ENCODE measurements around the gene TUNAR.

- no peak for TF ChIP-seq ETS1 (IDR thresholded peaks at IDR 0.05)
- no peak for TF ChIP-seq CTCF (conservative IDR thresholded peaks at IDR 0.05; ENCODE audit: low read depth in 2 of 2)
- TF ChIP-seq EZH2 (IDR thresholded peaks at IDR 0.05; ENCODE audit: low read depth, unreplicated experiment): no peak
- TF ChIP-seq JUNB (IDR thresholded peaks at IDR 0.05; ENCODE audit: unreplicated experiment): no peak
- TF ChIP-seq, protein P1, sequence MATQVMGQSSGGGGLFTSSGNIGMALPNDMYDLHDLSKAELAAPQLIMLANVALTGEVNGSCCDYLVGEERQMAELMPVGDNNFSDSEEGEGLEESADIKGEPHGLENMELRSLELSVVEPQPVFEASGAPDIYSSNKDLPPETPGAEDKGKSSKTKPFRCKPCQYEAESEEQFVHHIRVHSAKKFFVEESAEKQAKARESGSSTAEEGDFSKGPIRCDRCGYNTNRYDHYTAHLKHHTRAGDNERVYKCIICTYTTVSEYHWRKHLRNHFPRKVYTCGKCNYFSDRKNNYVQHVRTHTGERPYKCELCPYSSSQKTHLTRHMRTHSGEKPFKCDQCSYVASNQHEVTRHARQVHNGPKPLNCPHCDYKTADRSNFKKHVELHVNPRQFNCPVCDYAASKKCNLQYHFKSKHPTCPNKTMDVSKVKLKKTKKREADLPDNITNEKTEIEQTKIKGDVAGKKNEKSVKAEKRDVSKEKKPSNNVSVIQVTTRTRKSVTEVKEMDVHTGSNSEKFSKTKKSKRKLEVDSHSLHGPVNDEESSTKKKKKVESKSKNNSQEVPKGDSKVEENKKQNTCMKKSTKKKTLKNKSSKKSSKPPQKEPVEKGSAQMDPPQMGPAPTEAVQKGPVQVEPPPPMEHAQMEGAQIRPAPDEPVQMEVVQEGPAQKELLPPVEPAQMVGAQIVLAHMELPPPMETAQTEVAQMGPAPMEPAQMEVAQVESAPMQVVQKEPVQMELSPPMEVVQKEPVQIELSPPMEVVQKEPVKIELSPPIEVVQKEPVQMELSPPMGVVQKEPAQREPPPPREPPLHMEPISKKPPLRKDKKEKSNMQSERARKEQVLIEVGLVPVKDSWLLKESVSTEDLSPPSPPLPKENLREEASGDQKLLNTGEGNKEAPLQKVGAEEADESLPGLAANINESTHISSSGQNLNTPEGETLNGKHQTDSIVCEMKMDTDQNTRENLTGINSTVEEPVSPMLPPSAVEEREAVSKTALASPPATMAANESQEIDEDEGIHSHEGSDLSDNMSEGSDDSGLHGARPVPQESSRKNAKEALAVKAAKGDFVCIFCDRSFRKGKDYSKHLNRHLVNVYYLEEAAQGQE (IDR thresholded peaks at IDR 0.05; ENCODE audit: unreplicated experiment): no peak
- TF ChIP-seq EZH2phosphoT487 (IDR thresholded peaks at IDR 0.05; ENCODE audit: unreplicated experiment): no peak
- TF ChIP-seq POLR2AphosphoS5 (IDR thresholded peaks at IDR 0.05; ENCODE audit: low read depth): no peak
- no peak for TF ChIP-seq CREB1 (CRISPR knock-in tag; IDR thresholded peaks at IDR 0.05; ENCODE audit: low read depth)
- no peak for TF ChIP-seq ZNF331 (CRISPR knock-in tag; IDR thresholded peaks at IDR 0.05; ENCODE audit: low read depth)
- no peak for TF ChIP-seq ZNF114 (CRISPR knock-in tag; IDR thresholded peaks at IDR 0.05)
- no peak for TF ChIP-seq STAT1 (IDR thresholded peaks at IDR 0.05; ENCODE audit: unreplicated experiment)
- TF ChIP-seq ZNF462 (CRISPR knock-in tag; IDR thresholded peaks at IDR 0.05): no peak
- TF ChIP-seq NANOG (IDR thresholded peaks at IDR 0.05; ENCODE audit: borderline replicate concordance): no peak
Observed at GRCh38 chr14:95886366-95887056, 9.9 kb downstream of the TUNAR start.
